GM23338 (cell line): Measurements from ENCODE around the gene UGT1A1. TPM values are rescaled to one million over a fixed set of nuclear protein-coding genes. Genes with fewer than 3 reads are reported as not detected.
"Not testable (repeated sequence)": the region's sequence is repeated elsewhere in the genome, so short reads cannot be mapped to it uniquely, and the experiment has no call there.

Source experiments
- ATAC-seq: fragments of 200-7000 bp; cut with Tn5 transposase; 3 replicates; pipeline ENCODE4 v1.9.1; 2020
- DNase-seq: peaks from one replicate; pipeline ENCODE4 v3.0.0-alpha.2; 2015; ENCODE audit warnings: low spot score
- H2AFZ ChIP-seq: fragments of 200-600 bp; sonication (generic); 2 replicates; pipeline ENCODE4 v1.8.0; 2016; ENCODE audit warnings: antibody characterized with exemption, mild to moderate bottlenecking, moderate library complexity
- H3F3A ChIP-seq: fragments of 200-600 bp; sonication (generic); replicated peaks from 2 replicates; pipeline ENCODE4 v1.8.0; 2017; ENCODE audit warnings: antibody characterized with exemption, mixed run types, low read depth
- H3K27ac ChIP-seq: fragments of 200-600 bp; sonication (generic); 2 replicates; pipeline ENCODE4 v1.6.1; 2016; ENCODE audit warnings: low read depth
- H3K27me3 ChIP-seq: fragments of 200-600 bp; sonication (generic); 2 replicates; pipeline ENCODE4 v1.8.0; 2016; ENCODE audit warnings: mild to moderate bottlenecking, mixed run types, moderate library complexity; ENCODE audit not compliant: insufficient read depth
- H3K36me3 ChIP-seq: fragments of 200-600 bp; sonication (generic); 2 replicates; pipeline ENCODE4 v1.8.0; 2016; ENCODE audit warnings: mild to moderate bottlenecking; ENCODE audit not compliant: insufficient read depth
- H3K4me1 ChIP-seq: fragments of 200-600 bp; sonication (generic); 2 replicates; pipeline ENCODE4 v1.8.0; 2016; ENCODE audit warnings: mild to moderate bottlenecking, moderate library complexity; ENCODE audit not compliant: insufficient read depth
- H3K4me2 ChIP-seq: fragments of 200-600 bp; sonication (generic); 2 replicates; pipeline ENCODE4 v1.7.1; 2017; ENCODE audit warnings: mixed run types
- H3K4me3 ChIP-seq: fragments of 200-600 bp; sonication (generic); 2 replicates; pipeline ENCODE4 v1.6.1; 2016; ENCODE audit warnings: mixed run types
- H3K79me2 ChIP-seq: fragments of 200-600 bp; sonication (generic); replicated peaks from 2 replicates; pipeline ENCODE4 v1.8.0; 2017; ENCODE audit warnings: mild to moderate bottlenecking; ENCODE audit not compliant: insufficient read depth
- H3K9me2 ChIP-seq: fragments of 200-600 bp; sonication (generic); 2 replicates; pipeline ENCODE4 v1.8.0; 2017; ENCODE audit not compliant: insufficient read depth
- H4K20me1 ChIP-seq: fragments of 200-600 bp; sonication (generic); replicated peaks from 2 replicates; pipeline ENCODE4 v1.8.0; 2017; ENCODE audit warnings: mild to moderate bottlenecking; ENCODE audit not compliant: insufficient read depth
- H3K27ac Mint-ChIP-seq: 2 replicates; pipeline ENCODE4 v1.8.0; 2020; ENCODE audit warnings: inconsistent platforms, mild to moderate bottlenecking, moderate library complexity, mixed read lengths
- H3K27me3 Mint-ChIP-seq: 3 replicates; pipeline ENCODE4 v1.8.0; 2022; ENCODE audit warnings: low read depth, mild to moderate bottlenecking, moderate library complexity, mixed read lengths, inconsistent platforms; ENCODE audit not compliant: insufficient read depth, poor library complexity
- H3K36me3 Mint-ChIP-seq: 3 replicates; pipeline ENCODE4 v1.8.0; 2021; ENCODE audit warnings: low read depth, mild to moderate bottlenecking, inconsistent platforms, moderate library complexity, mixed read lengths
- H3K4me1 Mint-ChIP-seq: 3 replicates; pipeline ENCODE4 v1.8.0; 2020; ENCODE audit warnings: mild to moderate bottlenecking, inconsistent platforms, mixed read lengths
- H3K4me3 Mint-ChIP-seq: 3 replicates; pipeline ENCODE4 v1.8.0; 2021; ENCODE audit warnings: moderate library complexity, mild to moderate bottlenecking, inconsistent platforms, mixed read lengths
- H3K9me3 Mint-ChIP-seq: 3 replicates; pipeline ENCODE4 v1.8.0; 2020; ENCODE audit warnings: moderate library complexity, mild to moderate bottlenecking, inconsistent platforms, mixed read lengths
- CREB1 ChIP-seq: fragments of 250-450 bp; sonication (Bioruptor Pico); IDR thresholded peaks from 2 replicates; pipeline ENCODE4 v1.5.0; 2020; ENCODE audit warnings: low read depth, mild to moderate bottlenecking, moderate library complexity
- EZH2 ChIP-seq: fragments of 200-600 bp; sonication (generic); IDR thresholded peaks from one replicate; pipeline ENCODE4 v1.8.0; 2017; ENCODE audit warnings: antibody characterized with exemption, mild to moderate bottlenecking, low read depth; ENCODE audit not compliant: unreplicated experiment
- EZH2phosphoT487 ChIP-seq: fragments of 200-600 bp; sonication (generic); IDR thresholded peaks from one replicate; pipeline ENCODE4 v1.8.1; 2018; ENCODE audit warnings: antibody characterized with exemption; ENCODE audit not compliant: unreplicated experiment
- POLR2AphosphoS5 ChIP-seq: IDR thresholded peaks from 2 replicates; pipeline ENCODE4 v1.6.1; 2016; ENCODE audit warnings: antibody characterized with exemption, low read depth
- STAT1 ChIP-seq: IDR thresholded peaks from one replicate; pipeline ENCODE4 v1.6.1; 2016; ENCODE audit warnings: antibody characterized with exemption; ENCODE audit not compliant: unreplicated experiment
- polyA plus RNA-seq: library from polyadenylated mRNA; unstranded; fragments of >200 nt; fragmentation: Nextera tagmentation; extraction: Ambion mirVana; gene quantifications from 2 replicates; pipeline ENCODE4 v1.2.1, GENCODE V29; 2016
- total RNA-seq: library from RNA; depleted of rRNA; stranded (reverse); fragments of >200 nt; shearing (Covaris generic); gene quantifications from 2 replicates; pipeline ENCODE4 v1.2.3, GENCODE V29; 2014

UGT1A1 gene
- total and polyA plus RNA-seq, 2 experiments from 2014 or later = not detected

GRCh38 chr2:233743464-233744259 is 16.4 kb upstream of the UGT1A1 start:
- no peak overlapping the region for H3K4me2 ChIP-seq
- H3K27ac Mint-ChIP-seq = no peak overlapping the region

GRCh38 chr2:233745073-233745755 is 14.9 kb upstream of the UGT1A1 start:
- TF ChIP-seq CREB1 (CRISPR knock-in tag) (no peak), EZH2 (no peak), EZH2phosphoT487 (no peak), POLR2AphosphoS5 (no peak)
- Mint-ChIP-seq H3K27ac (no peak overlapping the region), H3K27me3 (peaks cover 2% of the 10 kb centered on the region), H3K36me3 (peaks cover 9% of the 10 kb centered on the region), H3K4me3 (no peak overlapping the region), H3K4me1 (no peaks in the 10 kb centered on the region), H3K9me3 (peaks cover 38% of the 10 kb centered on the region)
- no peak overlapping the region for H3K4me2 ChIP-seq
- no peaks in the 10 kb centered on the region for H3K9me2 ChIP-seq
- H3K4me1 ChIP-seq = no peaks in the 10 kb centered on the region
- H3K4me3 ChIP-seq = no peak overlapping the region
- no peak overlapping the region for H2AFZ ChIP-seq
- ATAC-seq (no peak), DNase-seq (no peak)
- no peak overlapping the region for H3K27ac ChIP-seq
- H3K79me2 ChIP-seq = no peaks in the 10 kb centered on the region
- H3K36me3 ChIP-seq = no peaks in the 10 kb centered on the region
- H3F3A ChIP-seq = no peaks in the 10 kb centered on the region
- no peaks in the 10 kb centered on the region for H4K20me1 ChIP-seq
- H3K27me3 ChIP-seq = no peaks in the 10 kb centered on the region

More at GRCh38 chr2:233743464-233744259, 16.4 kb upstream of the UGT1A1 start:
- H3K4me1 ChIP-seq = no peaks in the 10 kb centered on the region
- no peak overlapping the region for H3K4me3 Mint-ChIP-seq
- H4K20me1 ChIP-seq = no peaks in the 10 kb centered on the region
- H2AFZ ChIP-seq = no peak overlapping the region
- H3K27me3 Mint-ChIP-seq = peaks cover 3% of the 10 kb centered on the region
- H3K36me3 ChIP-seq = no peaks in the 10 kb centered on the region
- no peak for DNase-seq
- no peaks in the 10 kb centered on the region for H3K4me1 Mint-ChIP-seq
- TF ChIP-seq STAT1 = no peak
- H3K36me3 Mint-ChIP-seq = peaks cover 3% of the 10 kb centered on the region; the same call in 1 of the 3 replicates
- H3K27ac ChIP-seq = no peak overlapping the region
- no peaks in the 10 kb centered on the region for H3K9me2 ChIP-seq
- H3F3A ChIP-seq = no peaks in the 10 kb centered on the region
- no peak for ATAC-seq
- no peaks in the 10 kb centered on the region for H3K27me3 ChIP-seq
- H3K9me3 Mint-ChIP-seq = peaks cover 40% of the 10 kb centered on the region
- no peak overlapping the region for H3K4me3 ChIP-seq
- no peaks in the 10 kb centered on the region for H3K79me2 ChIP-seq

- not testable (repeated sequence) for H3K36me3 ChIP-seq, H3K27ac ChIP-seq, H3F3A ChIP-seq, H2AFZ ChIP-seq, H3K27ac Mint-ChIP-seq, H3K4me3 ChIP-seq, DNase-seq, H3K4me2 ChIP-seq, H3K27me3 ChIP-seq, ATAC-seq, H3K79me2 ChIP-seq, H3K4me1 ChIP-seq, H3K4me3 Mint-ChIP-seq, H3K9me2 ChIP-seq, H4K20me1 ChIP-seq, H3K4me1 Mint-ChIP-seq, H3K27me3 Mint-ChIP-seq
- peaks cover 41% of the 10 kb centered on the region for H3K9me3 Mint-ChIP-seq
- peaks cover 12% of the 10 kb centered on the region for H3K36me3 Mint-ChIP-seq
Measured at GRCh38 chr2:233745838-233746237, 14.2 kb upstream of the UGT1A1 start.
